COR-L47 (cell line): Measurements from ENCODE around the gene CDC42BPB.
A peak's percentile ranks its signal among the peaks of the same experiment; 100 is the strongest.

ENCODE experiments used
- DNase-seq: peaks from one replicate; lab custom pipeline; 2025; lab: John Stamatoyannopoulos, UW

Gene CDC42BPB

DNA sequence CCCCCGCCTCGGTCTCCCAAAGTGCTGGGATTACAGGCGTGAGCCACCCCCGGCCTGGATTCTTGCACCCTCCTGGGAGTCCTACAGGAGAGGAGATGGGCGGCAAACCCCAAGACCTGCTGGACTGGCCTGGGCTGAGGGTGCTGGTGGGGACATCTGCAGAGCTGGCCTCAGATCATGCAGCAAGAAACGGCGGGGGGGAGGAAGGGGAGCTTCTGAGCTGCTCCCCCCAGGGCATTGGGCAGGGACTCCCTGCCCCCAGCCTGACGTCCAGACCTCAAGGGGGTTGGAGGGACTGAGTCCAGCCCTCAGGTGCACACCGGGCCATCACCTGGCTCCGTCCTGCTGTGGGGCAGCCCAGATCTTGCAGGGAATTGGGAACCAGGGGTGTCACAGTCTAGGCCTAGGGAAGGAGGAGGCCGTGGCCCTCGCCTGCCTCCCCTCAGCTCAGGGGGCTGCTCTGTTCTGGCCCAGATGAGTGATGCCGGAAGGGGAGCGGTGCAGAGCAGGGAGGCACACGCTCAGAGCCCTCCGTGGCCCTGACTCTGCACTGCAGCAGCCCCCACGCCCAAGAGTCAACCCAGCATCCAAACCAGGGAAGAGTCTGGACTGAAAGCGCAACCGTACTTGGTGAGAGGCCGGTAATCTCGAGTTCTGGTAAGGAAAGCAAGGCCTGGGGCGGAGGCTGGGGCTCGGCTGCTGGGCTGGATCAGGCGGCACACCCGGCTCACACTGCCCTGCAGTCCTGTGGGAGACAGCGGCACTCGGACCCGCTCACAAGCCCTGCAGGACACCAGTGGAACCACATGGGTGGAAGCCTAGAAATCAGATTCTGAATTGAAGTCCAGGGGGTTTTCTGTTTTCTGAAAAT, 143.8 kb downstream of the CDC42BPB start:
- no peak for DNase-seq

DNA sequence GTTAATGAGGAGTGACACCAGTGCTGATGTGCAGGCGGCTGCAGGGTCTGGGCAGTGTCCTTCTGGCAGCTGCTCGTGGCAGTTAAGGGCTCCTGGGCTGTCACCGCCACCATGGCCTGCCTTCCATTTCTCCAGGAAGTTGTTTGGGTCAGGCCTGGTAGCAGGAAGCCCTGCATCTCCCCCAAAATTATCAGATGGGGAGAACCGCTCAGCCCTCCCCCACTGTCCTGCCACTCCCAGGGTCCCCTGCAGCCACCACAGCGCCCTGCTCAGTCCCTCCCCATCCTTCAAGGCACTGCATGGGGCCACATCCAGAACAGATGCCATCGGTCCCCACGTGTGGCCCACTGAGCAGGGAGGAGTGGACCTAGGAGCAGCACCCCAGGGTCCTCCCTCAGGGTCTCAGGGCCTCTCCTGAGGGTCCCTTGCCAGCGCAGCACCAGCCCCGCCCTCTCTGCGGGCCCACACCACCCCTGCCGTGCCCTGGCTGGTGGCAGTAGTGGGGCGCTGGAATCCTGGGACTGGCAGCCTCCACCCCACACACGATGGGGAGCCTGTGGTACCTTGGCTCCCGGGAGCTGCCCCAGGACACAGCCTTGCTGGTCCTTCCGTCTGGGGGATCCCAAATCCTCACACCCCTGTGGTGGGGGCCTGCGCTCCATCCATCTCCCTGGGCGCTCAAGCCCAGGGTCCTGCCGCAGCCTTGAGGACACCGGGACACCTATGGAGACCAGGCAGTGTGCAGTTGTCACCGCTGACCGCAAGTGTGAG, 145.2 kb downstream of the CDC42BPB start:
- no peak for DNase-seq

DNA sequence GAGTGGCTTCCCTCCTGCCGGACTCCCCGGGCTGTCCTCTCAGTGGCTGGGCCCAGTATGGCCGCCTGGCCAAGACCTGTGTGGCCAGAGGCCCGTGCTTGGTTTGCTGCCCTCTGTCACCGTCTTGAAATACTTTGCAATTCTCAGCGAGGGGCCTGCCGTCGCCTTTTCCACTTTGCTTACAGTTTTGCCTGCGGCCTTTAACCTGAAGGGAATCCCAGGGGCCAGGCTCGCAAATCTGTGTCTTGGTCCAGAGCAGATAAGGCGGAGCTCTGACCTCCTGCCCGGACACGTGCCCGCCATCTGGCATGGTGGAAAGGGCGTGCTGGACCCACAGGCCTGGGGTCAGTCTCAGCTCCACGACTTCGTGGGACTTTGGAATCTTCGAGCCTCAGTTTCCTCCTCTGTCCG, 145.8 kb downstream of the CDC42BPB start:
- DNase-seq = no peak

DNA sequence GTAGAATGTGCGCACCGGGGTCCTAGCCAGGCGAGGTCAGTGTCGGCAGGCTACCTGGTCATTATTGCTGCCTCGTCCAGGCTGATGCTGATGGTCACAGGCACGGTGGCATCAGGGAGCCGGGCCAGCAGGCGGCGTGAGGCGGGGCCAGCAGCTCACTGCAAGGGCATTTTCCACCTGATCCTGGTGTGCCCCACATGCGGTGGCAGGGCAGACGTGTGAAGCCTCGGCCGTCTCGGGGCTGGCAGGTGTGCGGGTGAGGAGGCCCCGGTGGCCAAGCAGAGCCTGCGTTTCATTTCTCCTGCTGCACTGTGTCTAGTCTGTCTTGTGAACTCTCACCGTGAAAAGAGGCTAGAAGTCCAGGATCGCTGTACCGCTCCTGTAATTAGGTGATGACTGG, 146.9 kb downstream of the CDC42BPB start:
- no peak for DNase-seq

DNA sequence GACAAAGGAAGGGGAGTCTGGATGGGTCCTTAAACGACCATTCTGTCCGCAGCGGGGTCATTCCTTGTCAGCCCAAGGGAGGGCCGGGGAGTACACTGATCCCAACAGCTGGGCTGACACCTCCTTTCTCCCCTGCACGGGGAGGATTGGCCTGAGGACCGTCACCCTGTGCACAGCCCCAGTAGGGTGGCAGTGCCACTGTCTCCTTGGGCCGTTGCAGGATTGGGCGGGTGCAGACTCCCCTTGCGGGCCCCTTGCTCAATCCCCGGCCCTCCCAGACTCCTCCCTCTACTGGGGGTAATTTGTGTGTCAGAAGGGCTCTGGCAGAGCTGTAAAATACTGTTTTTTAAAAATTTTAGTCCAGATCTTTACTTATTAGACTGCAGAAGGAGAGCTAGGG, 147.4 kb downstream of the CDC42BPB start:
- DNase-seq = no peak

DNA sequence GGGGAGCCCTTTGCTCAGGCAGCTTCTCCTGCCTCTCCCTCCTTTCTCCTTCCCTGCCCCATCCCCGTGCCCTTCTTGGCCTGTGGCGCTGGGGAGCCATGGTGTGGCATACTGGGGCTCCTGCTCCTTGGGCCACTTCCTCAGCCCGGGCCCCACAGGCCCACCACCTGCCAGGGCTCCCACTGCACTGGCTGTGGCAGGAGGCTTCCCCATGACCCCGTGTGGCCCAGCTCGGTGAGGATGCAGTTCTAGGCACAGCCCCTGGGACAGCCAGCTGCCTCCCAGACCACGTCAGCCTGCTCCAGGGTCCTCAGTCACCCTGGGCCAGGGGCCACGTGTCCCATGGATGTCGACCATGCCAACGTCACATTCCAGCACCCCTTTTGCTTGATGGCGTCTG, 147.9 kb downstream of the CDC42BPB start:
- no peak for DNase-seq

DNA sequence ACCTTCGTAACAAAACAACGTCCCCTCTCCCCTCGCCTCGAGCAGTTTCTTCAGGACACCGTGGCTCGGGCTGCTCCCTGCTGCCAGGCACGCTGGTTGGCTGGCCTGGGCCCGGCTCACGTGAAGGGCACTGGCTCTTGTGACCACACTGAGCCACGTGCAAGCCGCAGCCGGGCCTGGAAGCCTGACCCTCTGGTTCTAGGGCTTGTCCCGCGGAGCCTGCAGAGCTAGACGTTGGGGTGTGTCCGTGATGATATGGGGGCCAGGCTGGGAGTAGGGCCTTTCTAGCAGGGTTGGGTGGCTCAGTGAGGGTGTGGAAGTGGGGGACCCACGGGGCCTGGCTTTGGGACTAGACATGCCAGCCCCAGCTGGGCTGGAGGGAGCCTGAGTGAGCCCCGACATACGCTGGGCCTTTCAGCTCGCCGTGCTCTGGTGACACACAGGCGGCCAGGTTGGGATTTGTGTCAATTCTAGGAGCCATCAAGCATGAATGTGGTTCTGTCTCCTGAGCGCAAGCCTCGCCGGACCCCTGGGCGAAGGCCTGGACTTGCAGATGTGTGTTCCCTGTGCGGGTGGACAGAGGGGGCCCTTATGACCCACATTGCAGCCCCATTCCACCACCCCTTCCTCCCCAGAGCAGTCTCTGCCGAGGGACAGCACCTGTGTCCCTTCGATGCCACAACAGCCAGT, 148.4 kb downstream of the CDC42BPB start:
- no peak for DNase-seq

DNA sequence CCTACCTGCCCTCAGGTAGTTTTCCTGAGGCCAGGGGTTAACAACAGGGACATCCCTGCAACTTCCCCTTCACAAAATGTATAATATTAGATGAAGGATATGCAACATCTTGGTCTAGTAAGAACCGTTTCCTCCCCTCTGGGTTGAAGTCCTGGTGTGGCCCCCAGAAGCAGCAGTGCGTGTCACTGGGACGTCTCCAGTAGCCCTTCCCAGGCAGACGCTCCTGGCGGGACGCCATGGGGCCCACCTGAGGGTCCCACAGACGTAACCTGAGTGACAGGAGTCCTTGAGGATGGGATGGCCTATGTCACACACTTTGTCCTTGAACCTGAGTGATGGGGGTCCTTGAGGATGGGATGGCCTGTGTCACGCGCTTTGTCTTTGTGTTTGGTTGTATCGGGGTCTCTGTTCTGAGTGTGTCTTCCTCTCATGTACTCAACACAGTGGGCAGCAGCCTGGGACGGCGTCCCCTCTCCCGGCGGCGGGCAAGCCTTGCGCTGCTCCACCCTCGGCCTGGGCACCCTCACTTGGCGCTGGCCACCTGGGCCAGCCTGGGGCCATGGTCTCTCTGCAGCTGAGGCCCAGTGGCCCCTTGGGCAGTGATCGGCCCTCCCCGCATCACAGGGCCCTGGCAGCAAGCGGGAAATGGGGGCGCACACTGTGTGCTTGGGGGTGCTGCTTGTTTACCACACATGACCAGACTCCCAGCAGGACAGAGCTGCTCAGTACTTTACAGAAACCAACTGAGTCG, 149.2 kb downstream of the CDC42BPB start:
- DNase-seq = no peak

DNA sequence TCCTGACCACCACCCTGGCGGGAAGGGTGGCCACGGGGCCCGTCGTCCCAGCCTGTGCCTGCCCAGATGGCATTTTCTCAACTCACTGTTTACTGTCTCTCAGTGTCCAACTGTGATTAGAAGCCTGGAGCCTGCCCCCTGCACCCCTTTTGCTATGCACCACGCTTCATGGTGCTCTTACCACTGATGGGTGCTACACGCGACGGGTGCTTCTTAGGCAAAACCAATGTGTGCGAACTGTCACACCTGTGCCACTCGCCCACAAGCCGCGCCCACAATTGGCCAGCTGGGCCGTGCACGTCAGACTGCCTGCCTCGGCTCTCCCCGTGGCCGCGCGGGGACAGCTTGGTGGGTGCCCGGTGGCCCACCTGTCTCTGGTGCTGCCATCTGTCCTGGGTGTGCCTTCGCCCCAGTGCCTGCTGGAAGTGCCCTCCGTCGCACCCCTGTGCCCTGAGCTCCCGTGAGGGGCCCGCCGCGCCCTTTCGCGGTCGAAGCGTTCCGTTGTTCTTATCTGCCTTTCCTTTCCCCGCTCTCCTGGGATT, 150.0 kb downstream of the CDC42BPB start:
- DNase-seq = no peak

DNA sequence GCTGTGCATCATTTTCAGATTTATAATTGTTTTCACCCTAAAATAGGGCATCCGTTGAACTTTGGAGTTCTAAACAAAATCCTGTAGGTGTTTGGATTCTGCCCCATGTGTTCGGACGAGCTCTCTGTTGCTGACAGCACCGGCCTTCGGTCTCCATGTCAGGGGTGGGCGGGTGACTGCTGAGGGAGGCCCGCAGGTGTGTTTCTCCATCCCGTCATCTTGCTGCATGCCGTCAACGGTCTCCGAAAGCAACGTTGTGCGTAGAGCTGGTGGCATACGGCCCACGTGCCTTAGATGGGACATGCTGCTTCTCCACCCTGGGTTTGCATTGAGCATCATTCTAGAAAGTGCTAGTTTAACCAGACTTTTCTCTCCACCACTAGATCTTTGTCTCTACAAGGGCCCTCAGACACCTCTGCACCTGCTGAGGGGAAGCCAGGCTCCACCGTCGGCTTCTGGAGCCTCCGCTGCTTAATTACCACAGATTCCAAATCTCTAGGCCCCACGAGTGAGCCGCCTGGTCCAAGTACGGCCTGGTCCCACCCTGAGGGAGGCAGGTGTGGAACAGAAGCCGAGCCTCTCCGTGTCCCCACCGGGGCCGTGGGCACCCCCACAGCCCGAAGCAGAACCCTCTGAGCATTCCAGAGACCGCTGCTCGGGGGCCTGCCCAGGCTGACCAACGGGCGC, 150.6 kb downstream of the CDC42BPB start:
- DNase-seq = no peak

DNA sequence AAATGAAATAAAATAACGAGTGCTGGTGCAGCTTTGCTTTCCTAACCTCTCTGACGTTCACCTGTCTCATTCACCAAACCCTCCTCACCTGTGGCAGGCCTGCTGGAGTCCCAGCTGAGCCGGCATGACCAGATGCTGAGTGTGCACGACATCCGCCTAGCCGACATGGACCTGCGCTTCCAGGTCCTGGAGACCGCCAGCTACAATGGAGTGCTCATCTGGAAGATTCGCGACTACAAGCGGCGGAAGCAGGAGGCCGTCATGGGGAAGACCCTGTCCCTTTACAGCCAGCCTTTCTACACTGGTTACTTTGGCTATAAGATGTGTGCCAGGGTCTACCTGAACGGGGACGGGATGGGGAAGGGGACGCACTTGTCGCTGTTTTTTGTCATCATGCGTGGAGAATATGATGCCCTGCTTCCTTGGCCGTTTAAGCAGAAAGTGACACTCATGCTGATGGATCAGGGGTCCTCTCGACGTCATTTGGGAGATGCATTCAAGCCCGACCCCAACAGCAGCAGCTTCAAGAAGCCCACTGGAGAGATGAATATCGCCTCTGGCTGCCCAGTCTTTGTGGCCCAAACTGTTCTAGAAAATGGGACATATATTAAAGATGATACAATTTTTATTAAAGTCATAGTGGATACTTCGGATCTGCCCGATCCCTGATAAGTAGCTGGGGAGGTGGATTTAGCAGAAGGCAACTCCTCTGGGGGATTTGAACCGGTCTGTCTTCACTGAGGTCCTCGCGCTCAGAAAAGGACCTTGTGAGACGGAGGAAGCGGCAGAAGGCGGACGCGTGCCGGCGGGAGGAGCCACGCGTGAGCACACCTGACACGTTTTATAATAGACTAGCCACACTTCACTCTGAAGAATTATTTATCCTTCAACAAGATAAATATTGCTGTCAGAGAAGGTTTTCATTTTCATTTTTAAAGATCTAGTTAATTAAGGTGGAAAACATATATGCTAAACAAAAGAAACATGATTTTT, 151.9 kb downstream of the CDC42BPB start:
- DNase-seq = no peak

DNA sequence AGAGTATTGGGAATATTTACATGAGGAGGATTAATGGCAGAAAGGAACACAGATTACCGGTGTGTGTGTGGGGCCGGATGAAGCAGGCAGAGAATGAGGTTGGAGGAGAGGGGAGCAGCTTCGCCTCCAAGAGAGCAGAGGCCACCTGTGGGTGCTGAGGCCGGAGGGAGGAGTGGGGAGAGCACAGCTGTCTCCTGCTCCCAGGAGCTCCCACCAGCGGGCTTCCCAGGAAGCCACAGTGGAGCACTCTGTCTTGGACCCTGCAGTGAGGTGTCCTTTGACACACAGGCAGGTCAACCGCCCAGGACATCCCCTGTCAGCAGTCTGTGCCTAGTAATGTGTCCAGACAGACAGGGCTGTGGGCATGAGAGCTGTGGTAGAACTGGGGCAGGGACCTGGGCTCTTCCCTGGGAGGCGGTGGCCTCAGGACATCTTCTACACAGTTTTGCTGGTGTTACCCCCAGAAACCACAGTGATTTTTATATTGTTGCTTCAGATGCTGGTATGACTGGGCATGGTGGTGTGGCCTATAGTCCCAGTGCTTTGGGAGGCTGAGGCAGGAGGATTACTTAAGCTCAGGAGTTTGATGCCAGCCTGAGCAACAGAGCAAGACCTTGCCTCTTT, 153.3 kb downstream of the CDC42BPB start:
- no peak for DNase-seq

DNA sequence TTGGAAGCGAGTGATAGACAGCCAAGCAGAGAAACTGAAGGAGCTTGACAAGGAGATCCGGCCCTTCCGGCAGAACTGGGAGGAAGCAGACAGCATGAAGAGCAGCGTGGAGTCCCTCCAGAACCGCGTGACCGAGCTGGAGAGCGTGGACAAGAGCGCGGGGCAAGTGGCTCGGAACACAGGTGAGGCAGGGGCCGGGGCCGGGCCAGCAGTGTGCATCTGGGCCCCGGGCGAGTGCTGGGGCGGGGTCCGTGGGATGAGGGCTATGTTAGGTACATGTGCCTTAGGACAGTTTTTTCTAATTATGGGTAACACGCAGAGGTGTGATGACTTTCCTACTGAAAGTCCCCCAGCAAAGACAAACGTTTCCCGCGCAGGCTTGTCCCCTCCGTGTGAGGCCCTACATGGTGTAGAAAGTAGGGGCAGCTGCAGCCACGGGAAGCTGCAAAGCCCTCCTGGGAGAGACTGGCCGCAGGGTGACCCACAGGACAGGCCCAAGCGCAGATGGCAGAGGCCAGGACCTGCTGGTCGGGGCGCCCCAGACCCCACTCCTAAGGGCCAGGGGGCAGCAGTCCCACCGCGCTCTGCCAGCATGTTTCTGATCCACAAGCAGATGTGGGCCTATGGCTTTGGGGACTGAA, 154.0 kb downstream of the CDC42BPB start:
- no peak for DNase-seq

DNA sequence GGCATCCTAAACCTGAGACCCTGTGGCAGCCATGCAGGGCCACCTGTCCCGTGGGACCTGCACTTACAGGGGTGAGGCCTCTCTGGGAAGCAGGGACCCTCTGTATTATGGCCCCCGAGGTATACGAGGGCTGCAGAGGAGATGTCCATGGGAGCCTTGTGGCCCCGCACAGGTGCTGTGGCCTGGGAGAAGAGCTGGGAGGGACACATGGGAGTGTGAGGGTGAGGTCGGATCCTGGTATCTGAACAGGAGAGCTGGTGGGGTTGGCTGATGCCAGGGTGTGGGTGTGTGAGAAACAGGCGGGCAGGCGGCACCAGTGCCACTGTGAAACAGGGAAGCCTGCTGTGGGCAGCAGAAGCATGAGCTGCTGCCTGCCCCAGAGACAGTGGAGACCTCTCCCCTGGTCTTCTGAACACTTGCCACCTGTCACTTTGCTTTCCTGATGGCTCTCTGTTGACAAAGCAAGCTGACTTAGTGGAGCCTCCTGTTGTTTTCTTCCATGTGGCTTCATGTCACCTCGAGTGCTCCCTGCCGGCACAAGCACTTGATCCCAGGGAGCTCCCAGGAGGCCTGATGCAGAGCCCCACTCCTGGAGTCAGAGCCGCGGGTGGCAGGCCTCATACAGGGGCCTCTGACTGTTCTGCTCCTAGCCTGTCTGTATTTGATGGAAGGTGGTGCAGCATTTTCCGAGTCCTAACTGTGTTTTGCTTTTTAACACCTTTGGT, 154.7 kb downstream of the CDC42BPB start:
- DNase-seq = peak; percentile 36

DNA sequence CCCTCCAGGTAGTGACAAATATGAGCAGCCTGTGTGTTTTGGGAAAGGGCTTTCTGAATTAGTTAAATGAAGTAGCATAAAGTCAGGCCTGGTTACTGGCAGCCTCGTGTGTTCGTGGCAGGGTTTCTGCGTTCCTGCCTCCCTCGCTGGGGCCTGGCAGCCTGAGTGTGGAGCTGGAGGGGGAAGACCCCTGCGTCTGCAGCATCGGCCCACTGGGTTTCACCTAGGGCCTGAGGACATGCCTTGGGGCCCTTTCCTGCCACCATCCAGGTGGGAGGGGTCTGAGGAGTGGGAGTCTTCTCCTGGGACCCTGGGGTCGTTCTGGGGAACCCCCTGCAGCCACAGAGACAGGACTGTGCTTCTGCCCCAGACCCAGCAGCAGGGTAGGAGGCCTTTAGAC, 155.3 kb downstream of the CDC42BPB start:
- DNase-seq = no peak

DNA sequence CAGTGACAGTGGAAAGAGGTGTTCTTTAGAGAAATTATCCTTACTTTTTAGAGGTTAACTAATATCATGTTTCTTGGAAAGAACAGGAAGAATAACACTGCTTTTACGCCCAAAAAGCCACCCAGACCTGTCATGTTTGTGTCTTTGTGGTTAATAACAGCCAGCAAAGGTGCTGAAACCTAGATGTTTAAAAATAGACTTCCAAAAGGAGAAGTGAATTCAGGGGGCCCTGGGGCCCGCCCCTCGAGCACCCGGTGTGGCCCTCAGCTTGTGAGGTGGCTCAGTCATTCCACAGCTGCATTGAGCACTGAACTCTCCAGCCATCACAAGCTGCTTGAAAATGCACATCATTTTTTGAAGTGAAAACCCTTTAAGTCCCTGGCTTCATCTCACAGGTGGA, 155.7 kb downstream of the CDC42BPB start:
- DNase-seq = no peak

DNA sequence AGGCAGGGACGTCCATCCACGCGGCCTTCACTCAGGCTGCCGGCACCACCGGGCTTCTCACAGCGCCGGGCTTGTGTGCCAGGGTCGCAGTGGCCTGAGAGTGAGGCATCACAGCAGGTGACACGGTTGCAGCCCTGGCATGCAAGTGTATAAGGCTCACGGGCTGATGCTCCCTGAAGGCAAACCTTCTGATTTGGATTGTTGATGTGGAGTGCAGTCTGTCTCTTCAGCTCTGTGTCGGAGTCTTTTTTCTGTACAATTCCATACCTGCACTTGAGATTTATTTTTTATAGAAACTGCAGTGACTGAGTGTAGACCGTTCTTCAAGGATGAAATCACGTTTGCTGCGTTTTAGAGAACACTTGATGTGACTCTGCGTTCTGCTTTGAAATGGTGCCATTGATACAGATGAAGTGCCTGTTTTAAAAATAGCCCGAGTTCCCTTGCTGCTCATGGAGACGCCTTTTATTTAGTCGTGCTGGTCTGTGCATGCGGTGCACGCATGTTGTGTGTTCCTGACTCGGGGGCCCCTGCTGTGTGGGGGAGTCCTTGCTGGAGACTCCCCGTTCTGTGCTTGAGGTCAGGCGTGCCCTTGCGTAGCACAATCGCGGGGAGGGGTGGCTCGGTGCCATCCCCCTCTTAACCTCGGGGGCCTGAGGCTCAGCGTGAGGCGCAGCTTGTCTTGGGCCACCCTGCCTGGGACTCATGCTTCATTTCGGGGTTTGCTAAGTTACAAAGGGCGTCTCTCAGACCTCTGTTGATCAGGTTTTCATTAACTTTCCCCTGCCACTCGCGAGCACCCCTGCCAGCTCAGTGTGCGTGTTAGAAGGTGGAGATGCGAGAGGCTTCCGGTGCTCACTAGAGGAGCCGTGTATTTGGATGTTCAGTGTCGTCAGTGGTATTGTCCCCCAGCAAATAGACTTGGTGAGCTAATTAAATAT, 156.4 kb downstream of the CDC42BPB start:
- DNase-seq = no peak
